Peyer's patch (tissue), 4 donors: ENCODE results near the gene EAF1. TPM values are rescaled to one million over a fixed set of nuclear protein-coding genes. Genes with fewer than 3 reads are reported as not detected.

Experiments used
- DNase-seq, 3 donors: peaks; one replicate each; pipeline ENCODE4 v3.0.0-alpha.2; 2017 to 2019
- H3K27ac ChIP-seq, 4 donors: fragments of 200-600 bp; sonication (generic); one replicate each; pipeline ENCODE4 v1.5.1; 2016 to 2019
- H3K27me3 ChIP-seq, 2 donors: fragments of 200-600 bp; sonication (generic); one replicate each; pipeline ENCODE4 v1.5.1; 2019
- H3K36me3 ChIP-seq, 3 donors: fragments of 200-600 bp; sonication (generic); one replicate each; pipeline ENCODE4 v1.5.1; 2016 to 2019
- H3K4me1 ChIP-seq, 4 donors: fragments of 200-600 bp; sonication (generic); one replicate each; pipeline ENCODE4 v1.5.1; 2016 to 2019
- H3K4me3 ChIP-seq, 4 donors: fragments of 200-600 bp; sonication (generic); 1 replicate in 3 of 4; 2 replicates in 1 of 4; pipeline ENCODE4 v1.5.1; 2016 to 2019; ENCODE audit warnings: mild to moderate bottlenecking in 1 of 4
- H3K9me3 ChIP-seq, 4 donors: fragments of 200-600 bp; sonication (generic); one replicate each; pipeline ENCODE4 v1.5.1; 2016 to 2019; ENCODE audit warnings: mild to moderate bottlenecking in 1 of 4
- CTCF ChIP-seq, 6 experiments: fragments of 450-650 bp in 4 of 6; fragments of 200-600 bp in 2 of 6; sonication (generic) in 1 of 6; IDR thresholded peaks; one replicate each; pipeline ENCODE4 v1.5.1; 2017 to 2019; ENCODE audit warnings: antibody characterized with exemption in 6 of 6, mild to moderate bottlenecking in 3 of 6, moderate library complexity in 1 of 6
- POLR2A ChIP-seq, 2 donors: fragments of 450-650 bp; IDR thresholded peaks; one replicate each; pipeline ENCODE4 v1.5.1; 2017; ENCODE audit warnings: antibody characterized with exemption in 2 of 2, mild to moderate bottlenecking in 2 of 2, moderate library complexity in 2 of 2
- total RNA-seq, 4 donors: library from RNA; depleted of rRNA; stranded (reverse); fragments of >200 nt; gene quantifications; one replicate each; pipeline ENCODE4 v1.1.0, GENCODE V29; 2016

The EAF1 gene
- total RNA-seq, 4 donors from 2014 or later: 27.1 to 45.4 (median 33.0) TPM

GRCh38 chr3:15430624-15431023 is 3.2 kb downstream of the EAF1 start:
- no peak overlapping the region for H3K27ac ChIP-seq
- peaks cover 0 to 32% (median 2%) of the 10 kb centered on the region in 4 donors for H3K4me1 ChIP-seq
- no peak overlapping the region for H3K4me3 ChIP-seq
- no peaks in the 10 kb centered on the region for H3K27me3 ChIP-seq
- TF ChIP-seq CTCF (IDR thresholded peaks at IDR 0.05) (no peak), POLR2A (IDR thresholded peaks at IDR 0.05) (no peak)
- H3K36me3 ChIP-seq: peaks cover 0 to 53% (median 0%) of the 10 kb centered on the region in 3 donors
- DNase-seq: no peak
- H3K9me3 ChIP-seq: no peaks in the 10 kb centered on the region

GRCh38 chr3:15431256-15431837 is 3.9 kb downstream of the EAF1 start:
- Histone ChIP-seq H3K4me3 (no peak overlapping the region), H3K27me3 (no peaks in the 10 kb centered on the region), H3K4me1 (peaks cover 0 to 25% (median 2%) of the 10 kb centered on the region in 4 donors), H3K27ac (no peak overlapping the region), H3K9me3 (no peaks in the 10 kb centered on the region), H3K36me3 (peaks cover 0 to 60% (median 0%) of the 10 kb centered on the region in 3 donors)
- DNase-seq: no peak
- no peak for TF ChIP-seq POLR2A (IDR thresholded peaks at IDR 0.05)
- TF ChIP-seq CTCF (IDR thresholded peaks at IDR 0.05): no peak

- H3K27ac ChIP-seq: no peak overlapping the region
- H3K9me3 ChIP-seq: no peaks in the 10 kb centered on the region
- H3K27me3 ChIP-seq: no peaks in the 10 kb centered on the region
- peaks cover 0 to 80% (median 0%) of the 10 kb centered on the region in 3 donors for H3K36me3 ChIP-seq
- peaks cover 0 to 15% (median 2%) of the 10 kb centered on the region in 4 donors for H3K4me1 ChIP-seq
- no peak for DNase-seq
- TF ChIP-seq POLR2A (IDR thresholded peaks at IDR 0.05) (no peak), CTCF (IDR thresholded peaks at IDR 0.05) (no peak)
- no peak overlapping the region for H3K4me3 ChIP-seq
Observed at GRCh38 chr3:15433531-15433930, 6.1 kb downstream of the EAF1 start.

- Histone ChIP-seq H3K27ac (no peak overlapping the region), H3K9me3 (no peaks in the 10 kb centered on the region), H3K27me3 (no peaks in the 10 kb centered on the region), H3K4me3 (no peak overlapping the region), H3K36me3 (peaks cover 0 to 92% (median 0%) of the 10 kb centered on the region in 3 donors), H3K4me1 (peaks cover 0 to 3% (median 0%) of the 10 kb centered on the region in 4 donors)
- TF ChIP-seq CTCF (IDR thresholded peaks at IDR 0.05): no peak
- TF ChIP-seq POLR2A (IDR thresholded peaks at IDR 0.05): no peak
- DNase-seq: no peak
Observed at GRCh38 chr3:15434756-15435155, 7.4 kb downstream of the EAF1 start.

GRCh38 chr3:15436246-15436645 is 8.8 kb downstream of the EAF1 start:
- H3K36me3 ChIP-seq: peaks cover 0 to 99% (median 0%) of the 10 kb centered on the region in 3 donors
- H3K4me3 ChIP-seq: no peak overlapping the region
- no peaks in the 10 kb centered on the region for H3K4me1 ChIP-seq
- no peak for DNase-seq
- no peak for TF ChIP-seq CTCF (IDR thresholded peaks at IDR 0.05)
- H3K27me3 ChIP-seq: no peaks in the 10 kb centered on the region
- no peaks in the 10 kb centered on the region for H3K9me3 ChIP-seq
- H3K27ac ChIP-seq: no peak overlapping the region
